CD4-positive, CD25-positive, alpha-beta regulatory T cell (primary cell): ENCODE measurements around the gene RNF151. TPM values are rescaled to one million over a fixed set of nuclear protein-coding genes. Genes with fewer than 3 reads are reported as not detected.

Source experiments
- polyA plus RNA-seq, 4 donors: library from polyadenylated mRNA; unstranded; fragments of 300-500 nt; fragmentation: Illumina TruSeq; gene quantifications; one replicate each; pipeline ENCODE4 v1.2.3, GENCODE V29; 2021
- total RNA-seq: library from RNA; stranded (reverse); gene quantifications from one replicate; pipeline ENCODE4 v1.2.3, GENCODE V29; 2022

The RNF151 gene
- total and polyA plus RNA-seq, 5 donors from 2014 or later = not detected

Other genes with a start within 250 kb of the RNF151 start
- gene NME3, start 195.3 kb upstream of the RNF151 start, total RNA-seq = 45.1 TPM
- 100 to 1,000 TPM in 1 of 4 donors, 10 to 100 TPM in 3; 63.8 to 101 (median 75.0) TPM for gene NME3, start 195.3 kb upstream of the RNF151 start, polyA plus RNA-seq
- gene EME2, start 194.0 kb upstream of the RNF151 start, total RNA-seq = 19.0 TPM
- gene EME2, start 194.0 kb upstream of the RNF151 start, polyA plus RNA-seq = 1 to 10 TPM in 1 of 4 donors, under 1 TPM in 3; 0.57 to 1.1 (median 0.64) TPM
- gene MRPS34, start 193.7 kb upstream of the RNF151 start, total RNA-seq = 46.5 TPM
- gene MRPS34, start 193.7 kb upstream of the RNF151 start, polyA plus RNA-seq = 100 to 1,000 TPM; 143 to 176 (median 155) TPM
- 85.2 TPM for gene SPSB3, start 184.3 kb upstream of the RNF151 start, total RNA-seq
- 10 to 100 TPM; 61.1 to 72.3 (median 70.8) TPM for gene SPSB3, start 184.3 kb upstream of the RNF151 start, polyA plus RNA-seq
- gene NUBP2, start 183.9 kb upstream of the RNF151 start, total RNA-seq = 41.6 TPM
- gene NUBP2, start 183.9 kb upstream of the RNF151 start, polyA plus RNA-seq = 100 to 1,000 TPM in 1 of 4 donors, 10 to 100 TPM in 3; 88.8 to 104 (median 96.6) TPM
- 0.84 TPM for gene IGFALS, start 173.2 kb upstream of the RNF151 start, total RNA-seq
- gene IGFALS, start 173.2 kb upstream of the RNF151 start, polyA plus RNA-seq = under 1 TPM in 1 of 4 donors, not detected in 3; 0.24 TPM
- 36.1 TPM for gene HAGH, start 140.0 kb upstream of the RNF151 start, total RNA-seq
- gene HAGH, start 140.0 kb upstream of the RNF151 start, polyA plus RNA-seq = 10 to 100 TPM; 42.1 to 69.1 (median 48.9) TPM
- gene FAHD1, start 139.7 kb upstream of the RNF151 start, total RNA-seq = 4.5 TPM
- 10 to 100 TPM; 16.3 to 25.8 (median 22.4) TPM for gene FAHD1, start 139.7 kb upstream of the RNF151 start, polyA plus RNA-seq
- not detected for gene MEIOB, start 94.7 kb upstream of the RNF151 start, total RNA-seq
- not detected for gene MEIOB, start 94.7 kb upstream of the RNF151 start, polyA plus RNA-seq
- gene HS3ST6, start 48.4 kb upstream of the RNF151 start, total RNA-seq = not detected
- not detected for gene HS3ST6, start 48.4 kb upstream of the RNF151 start, polyA plus RNA-seq
- 8.3 TPM for gene MSRB1, start 23.7 kb upstream of the RNF151 start, total RNA-seq
- 10 to 100 TPM; 25.0 to 50.9 (median 32.8) TPM for gene MSRB1, start 23.7 kb upstream of the RNF151 start, polyA plus RNA-seq
- gene RPL3L, start 12.2 kb upstream of the RNF151 start, total RNA-seq = not detected
- not detected for gene RPL3L, start 12.2 kb upstream of the RNF151 start, polyA plus RNA-seq
- gene NDUFB10, start 7.3 kb upstream of the RNF151 start, total RNA-seq = 65.1 TPM
- gene NDUFB10, start 7.3 kb upstream of the RNF151 start, polyA plus RNA-seq = 100 to 1,000 TPM; 192 to 288 (median 204) TPM
- 2,223 TPM for gene RPS2, start 2.0 kb upstream of the RNF151 start, total RNA-seq
- 1,000 to 10,000 TPM; 4,615 to 6,441 (median 5,598) TPM for gene RPS2, start 2.0 kb upstream of the RNF151 start, polyA plus RNA-seq
- 25.3 TPM for gene TBL3, start 5.2 kb downstream of the RNF151 start, total RNA-seq
- 10 to 100 TPM; 48.0 to 60.0 (median 53.9) TPM for gene TBL3, start 5.2 kb downstream of the RNF151 start, polyA plus RNA-seq
- 0.47 TPM for gene NOXO1, start 14.6 kb downstream of the RNF151 start, total RNA-seq
- gene NOXO1, start 14.6 kb downstream of the RNF151 start, polyA plus RNA-seq = under 1 TPM in 2 of 4 donors, not detected in 2; 0.16 to 0.35 TPM
- 18.4 TPM for gene GFER, start 17.3 kb downstream of the RNF151 start, total RNA-seq
- 10 to 100 TPM; 30.5 to 45.5 (median 36.5) TPM for gene GFER, start 17.3 kb downstream of the RNF151 start, polyA plus RNA-seq
- gene SYNGR3, start 23.1 kb downstream of the RNF151 start, total RNA-seq = 3.2 TPM
- gene SYNGR3, start 23.1 kb downstream of the RNF151 start, polyA plus RNA-seq = 1 to 10 TPM in 2 of 4 donors, under 1 TPM in 1, not detected in 1; 0.82 to 1.8 (median 1.1) TPM
- gene ZNF598, start 43.0 kb downstream of the RNF151 start, total RNA-seq = 48.2 TPM
- 1 to 10 TPM; 1.8 to 3.1 (median 2.9) TPM for gene ZNF598, start 43.0 kb downstream of the RNF151 start, polyA plus RNA-seq
- gene NPW, start 52.9 kb downstream of the RNF151 start, total RNA-seq = not detected
- gene NPW, start 52.9 kb downstream of the RNF151 start, polyA plus RNA-seq = not detected
- gene NHERF2, start 60.0 kb downstream of the RNF151 start, total RNA-seq = 1.5 TPM
- under 1 TPM; 0.09 to 0.86 (median 0.21) TPM for gene NHERF2, start 60.0 kb downstream of the RNF151 start, polyA plus RNA-seq
- 15.0 TPM for gene NTHL1, start 81.0 kb downstream of the RNF151 start, total RNA-seq
- 10 to 100 TPM; 24.7 to 52.7 (median 38.4) TPM for gene NTHL1, start 81.0 kb downstream of the RNF151 start, polyA plus RNA-seq
- gene TSC2, start 81.1 kb downstream of the RNF151 start, total RNA-seq = 133 TPM
- gene TSC2, start 81.1 kb downstream of the RNF151 start, polyA plus RNA-seq = 10 to 100 TPM; 22.7 to 26.6 (median 26.4) TPM
- 86.1 TPM for gene PKD1, start 169.0 kb downstream of the RNF151 start, total RNA-seq
- gene PKD1, start 169.0 kb downstream of the RNF151 start, polyA plus RNA-seq = 1 to 10 TPM; 1.4 to 4.4 (median 2.6) TPM
- not detected for gene RAB26, start 181.8 kb downstream of the RNF151 start, total RNA-seq
- 1 to 10 TPM in 2 of 4 donors, under 1 TPM in 2; 0.38 to 1.2 (median 0.93) TPM for gene RAB26, start 181.8 kb downstream of the RNF151 start, polyA plus RNA-seq
- gene TRAF7, start 188.9 kb downstream of the RNF151 start, total RNA-seq = 33.4 TPM
- 1 to 10 TPM; 4.0 to 7.3 (median 4.8) TPM for gene TRAF7, start 188.9 kb downstream of the RNF151 start, polyA plus RNA-seq
- gene CASKIN1, start 229.7 kb downstream of the RNF151 start, total RNA-seq = not detected
- gene CASKIN1, start 229.7 kb downstream of the RNF151 start, polyA plus RNA-seq = not detected
- 23.5 TPM for gene MLST8, start 238.6 kb downstream of the RNF151 start, total RNA-seq
- 10 to 100 TPM; 20.9 to 31.1 (median 24.3) TPM for gene MLST8, start 238.6 kb downstream of the RNF151 start, polyA plus RNA-seq
- 10.9 TPM for gene BRICD5, start 244.0 kb downstream of the RNF151 start, total RNA-seq
- under 1 TPM in 2 of 4 donors, not detected in 2; 0.08 to 0.33 TPM for gene BRICD5, start 244.0 kb downstream of the RNF151 start, polyA plus RNA-seq
- gene PGP, start 248.0 kb downstream of the RNF151 start, total RNA-seq = 14.2 TPM
- 10 to 100 TPM in 2 of 4 donors, 1 to 10 TPM in 2; 6.1 to 13.4 (median 8.8) TPM for gene PGP, start 248.0 kb downstream of the RNF151 start, polyA plus RNA-seq